ENCODE results near the gene SERPINB1.
A peak's percentile ranks its signal among the peaks of the same experiment; 100 is the strongest.

Gene SERPINB1

DNA sequence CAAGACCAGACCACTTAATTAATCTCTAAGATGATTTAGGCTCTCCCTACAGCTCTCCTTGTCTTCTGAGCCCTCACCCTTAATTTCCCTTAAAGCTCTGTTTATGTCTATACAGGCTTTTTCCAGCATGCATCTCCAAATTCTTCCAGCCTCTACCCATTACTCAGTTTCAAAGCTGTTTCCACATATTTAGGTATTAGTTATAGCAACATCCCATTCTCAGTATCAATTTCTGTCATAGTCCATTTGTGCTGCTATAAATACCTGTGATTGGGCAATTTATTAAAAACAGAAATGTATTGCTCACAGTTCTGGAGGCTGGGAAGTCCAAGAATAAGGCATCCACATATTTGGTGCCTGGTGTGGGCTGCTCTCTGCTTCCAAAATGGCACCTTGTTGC lies 2.3 kb upstream of the SERPINB1 start:
- no peak for DNase-seq

- DNase-seq, result no peak
Observed at GRCh38 chr6:2843138-2843740, 1.6 kb upstream of the SERPINB1 start.

GRCh38 chr6:2842139-2842552 lies 483 bp upstream of the SERPINB1 start:
- DNase-seq, result no peak

DNA sequence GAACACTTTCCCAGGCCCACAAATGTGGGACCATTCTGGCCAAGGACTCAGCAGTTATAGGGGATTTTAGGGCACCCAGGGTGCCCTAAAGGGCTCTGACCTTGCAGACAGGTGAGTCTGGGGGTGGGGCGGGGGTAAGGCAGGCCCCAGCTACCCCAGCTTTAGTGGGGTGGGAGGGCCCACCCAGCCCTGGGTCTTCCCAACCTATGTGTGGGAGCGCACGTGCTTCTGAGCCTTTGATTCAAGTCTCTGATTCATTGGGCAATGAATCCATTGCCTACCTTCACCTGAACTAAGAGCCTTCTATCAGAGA lies 958 bp downstream of the SERPINB1 start:
- DNase-seq, result no peak

- no peak for DNase-seq
Observed at GRCh38 chr6:2839982-2840748, 1.5 kb downstream of the SERPINB1 start.

DNA sequence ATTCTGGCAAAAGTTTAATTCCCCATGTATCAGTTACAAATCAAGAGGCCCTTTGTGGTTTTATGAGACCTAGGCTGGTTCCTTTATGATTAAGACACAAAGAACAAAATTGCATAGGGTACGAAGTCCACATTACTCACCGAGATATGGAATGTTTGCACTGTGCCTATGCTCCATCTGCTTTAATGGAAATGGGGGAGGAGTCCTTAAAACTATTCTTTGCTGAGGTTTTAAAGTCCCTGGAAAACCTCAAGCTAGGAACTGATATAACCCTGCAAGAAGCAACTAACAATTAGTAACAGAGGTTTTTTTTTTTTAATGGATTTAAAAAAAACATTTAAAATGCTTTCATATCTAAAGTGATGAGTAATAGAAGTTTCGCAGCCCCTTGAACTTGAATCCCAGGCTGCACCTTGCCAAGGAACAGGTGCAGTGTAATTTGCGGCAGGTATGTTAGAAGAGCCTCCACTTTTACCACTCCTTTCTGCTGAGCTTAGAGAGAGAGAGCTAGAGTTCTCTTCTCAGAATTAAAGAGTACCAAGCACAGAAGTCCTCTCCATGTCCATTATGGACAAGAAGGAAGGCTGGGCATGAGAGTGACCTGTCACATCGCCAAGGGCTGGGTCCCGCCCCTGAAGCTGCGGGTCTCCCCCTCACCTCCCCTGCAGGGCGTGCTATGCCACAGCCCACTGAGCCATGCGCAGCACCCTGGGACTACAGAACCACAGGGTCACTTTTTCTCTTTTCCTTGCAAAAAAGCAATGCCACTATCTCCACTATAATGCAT lies 2.3 kb downstream of the SERPINB1 start:
- DNase-seq, result no peak

DNA sequence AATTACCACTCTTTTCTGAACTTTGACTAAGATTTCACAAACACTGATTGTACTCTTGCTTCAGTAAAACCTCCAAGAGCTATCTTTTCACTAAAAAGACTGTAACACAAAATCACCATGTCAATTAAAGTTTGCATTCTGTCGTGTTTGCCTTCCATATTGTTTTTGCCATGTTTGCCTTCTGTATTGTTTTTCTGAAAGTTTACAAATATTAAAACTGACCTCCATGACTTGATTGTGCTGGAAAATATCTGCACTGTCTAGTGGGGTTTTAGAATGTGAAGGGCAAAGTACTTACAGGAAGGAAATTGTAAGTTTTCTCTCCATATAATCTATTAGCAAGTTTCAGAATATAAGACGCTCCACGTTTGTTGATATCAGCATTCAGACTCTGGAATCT lies 3.4 kb downstream of the SERPINB1 start:
- no peak for DNase-seq

DNA sequence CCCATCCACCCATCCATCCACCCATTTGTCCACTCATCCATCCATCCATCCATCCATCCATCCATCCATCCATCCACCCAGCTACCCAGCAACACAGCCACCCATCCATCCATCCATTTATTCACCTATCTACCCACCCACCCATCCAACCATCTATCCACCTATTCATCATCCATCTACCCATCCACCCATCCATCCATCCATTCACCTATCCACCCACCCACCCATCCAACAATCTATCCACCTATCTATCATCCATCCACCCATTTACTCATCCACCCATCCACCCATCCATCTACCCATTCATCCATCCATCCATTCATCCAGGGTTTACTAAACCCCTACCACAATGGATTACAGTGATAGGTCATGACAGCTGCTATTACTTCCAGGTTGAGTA lies 7.4 kb downstream of the SERPINB1 start:
- no peak for DNase-seq

GRCh38 chr6:2831392-2831791 lies 10.3 kb downstream of the SERPINB1 start:
- DNase-seq, result no peak

DNA sequence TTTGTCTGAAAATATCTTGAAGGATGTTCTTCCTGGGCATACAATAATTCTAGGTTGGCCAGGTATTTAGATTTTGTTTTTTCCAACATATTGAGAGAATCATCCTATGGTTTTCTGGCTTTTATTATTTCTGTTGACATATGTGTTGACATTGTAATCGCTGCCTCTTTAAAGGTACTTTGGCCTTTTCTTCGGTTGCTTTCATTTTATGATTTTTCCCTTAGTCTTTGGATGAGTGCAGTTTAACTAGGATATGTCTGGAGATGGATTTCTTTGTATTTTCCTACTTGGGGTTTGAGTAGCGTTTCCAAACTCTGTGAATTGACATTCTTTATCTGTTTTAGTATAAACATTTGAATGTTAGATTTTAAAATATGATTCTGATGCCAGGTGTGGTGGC lies 11.5 kb downstream of the SERPINB1 start:
- no peak for DNase-seq

DNA sequence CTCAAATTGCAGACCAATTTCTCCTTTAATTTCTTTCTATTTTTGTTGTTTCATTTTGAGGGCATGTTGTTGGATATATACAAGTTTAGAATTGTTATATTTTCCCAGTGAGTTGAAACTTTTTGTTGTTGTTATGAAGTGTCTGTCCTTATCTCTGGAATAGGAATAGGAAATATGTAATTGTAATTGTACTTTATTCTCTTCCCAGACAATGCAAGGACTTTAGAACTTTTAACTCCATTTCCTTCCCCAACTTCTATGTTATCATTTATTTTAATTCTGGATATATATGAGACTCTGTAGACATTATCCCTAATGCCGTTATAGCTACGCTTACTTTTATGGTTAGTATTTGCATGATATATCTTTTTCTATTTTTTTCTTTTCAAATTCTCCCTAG lies 12.4 kb downstream of the SERPINB1 start:
- no peak for DNase-seq

- DNase-seq, result no peak
Observed at GRCh38 chr6:2828629-2829028, 13.0 kb downstream of the SERPINB1 start.

DNA sequence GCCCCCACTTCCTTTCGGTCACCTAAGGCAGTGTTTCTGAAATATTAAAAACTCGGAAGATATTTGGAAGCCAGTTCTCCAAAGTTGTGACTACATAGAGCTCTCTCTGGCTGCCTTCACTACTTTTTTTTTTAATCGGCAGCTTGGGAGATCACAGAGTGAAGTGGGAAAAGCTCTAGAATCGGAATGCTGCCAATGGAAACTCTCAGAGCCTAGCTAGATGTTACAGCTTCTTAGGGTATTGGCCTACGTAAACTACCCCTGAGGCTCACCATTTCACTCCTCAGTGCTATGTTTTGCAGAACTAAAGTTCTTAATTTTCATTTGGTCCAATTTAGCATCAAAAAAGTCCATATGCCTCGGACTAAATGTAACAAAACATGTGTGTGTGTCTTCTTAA lies 14.5 kb downstream of the SERPINB1 start:
- DNase-seq, result no peak

- no peak for DNase-seq
Observed at GRCh38 chr6:2826131-2826530, 15.5 kb downstream of the SERPINB1 start.

DNA sequence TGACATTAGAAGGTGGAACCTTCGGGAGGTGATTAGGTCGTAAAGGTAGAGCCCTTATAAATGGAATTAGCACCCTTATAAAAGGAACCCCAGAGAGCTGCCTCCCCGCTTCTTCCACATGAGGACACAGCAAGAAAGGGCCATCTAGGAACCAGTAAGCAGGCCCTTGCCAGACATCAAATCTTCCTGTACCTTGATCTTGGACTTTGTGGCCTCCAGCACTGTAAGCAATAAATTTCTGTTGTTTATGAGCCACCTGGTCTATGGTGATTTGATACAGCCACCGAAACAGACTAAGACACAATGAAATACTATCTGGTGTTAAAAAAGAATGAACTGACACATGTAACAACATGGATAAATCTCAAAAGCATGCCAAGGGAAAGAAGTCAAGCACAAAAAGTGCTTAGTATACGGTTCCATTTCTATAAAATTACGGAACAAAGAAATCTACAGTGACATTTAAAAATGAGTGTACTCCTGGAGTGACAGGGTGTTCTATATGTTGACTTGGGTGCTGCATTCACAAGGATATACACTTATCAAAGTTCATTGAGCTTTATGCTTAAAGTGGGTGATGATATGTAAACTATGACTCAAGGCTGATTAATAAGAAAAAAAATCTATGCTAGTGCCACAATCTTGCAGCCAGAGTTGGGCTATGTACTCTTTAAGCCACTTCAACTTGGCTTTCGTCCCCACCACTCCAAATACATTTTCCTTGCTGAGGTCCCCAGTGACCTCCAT lies 18.4 kb downstream of the SERPINB1 start:
- no peak for DNase-seq

DNA sequence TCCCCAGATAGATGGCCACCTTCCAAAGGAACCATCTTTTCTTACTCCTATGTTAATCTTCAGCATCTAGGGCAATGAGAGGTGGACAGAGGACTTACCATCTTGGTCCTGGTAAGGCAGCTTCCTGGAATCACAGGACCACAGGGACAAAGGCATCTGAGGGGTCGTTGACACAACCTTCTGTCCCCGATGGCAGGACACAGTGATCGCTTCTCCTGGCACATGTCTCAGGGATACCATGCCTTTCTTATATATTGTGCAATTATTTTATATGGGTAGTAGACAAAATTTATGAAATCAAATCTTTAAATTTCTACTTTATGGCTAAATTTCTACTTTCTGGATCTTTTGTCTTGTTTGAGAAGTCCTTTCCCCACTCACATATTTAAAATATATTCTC lies 20.1 kb downstream of the SERPINB1 start:
- no peak for DNase-seq

- DNase-seq, result peak; percentile 45
Observed at GRCh38 chr6:2820415-2820814, 21.2 kb downstream of the SERPINB1 start.

DNA sequence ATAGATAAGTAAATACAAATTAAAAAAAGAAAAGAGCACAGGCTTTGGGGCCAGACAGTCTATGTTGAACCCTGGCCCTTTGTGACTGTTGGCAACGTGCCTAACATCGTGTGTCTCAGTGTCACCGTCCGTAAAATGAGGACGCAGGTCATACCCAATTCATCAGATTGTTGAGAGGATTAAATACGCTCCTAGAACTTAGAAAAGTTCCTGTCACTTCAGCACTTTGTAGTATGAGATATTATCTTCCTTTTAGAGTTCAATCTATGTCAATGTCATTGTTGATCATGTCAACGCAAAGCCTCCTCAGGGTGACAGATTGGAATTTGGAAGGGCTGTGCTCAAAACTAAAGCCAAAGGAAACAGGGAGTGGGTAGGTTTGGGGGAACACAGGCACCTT lies 21.7 kb downstream of the SERPINB1 start:
- no peak for DNase-seq

- no peak for DNase-seq
Observed at GRCh38 chr6:2819115-2819514, 22.5 kb downstream of the SERPINB1 start.

GRCh38 chr6:2818593-2818992 lies 23.1 kb downstream of the SERPINB1 start:
- no peak for DNase-seq

GRCh38 chr6:2817903-2818443 lies 23.7 kb downstream of the SERPINB1 start:
- no peak for DNase-seq

- DNase-seq, result no peak
Observed at GRCh38 chr6:2816158-2816557, 25.5 kb downstream of the SERPINB1 start.

- no peak for DNase-seq
Observed at GRCh38 chr6:2812695-2813094, 29.0 kb downstream of the SERPINB1 start.
